ENCODE measurements around the gene MAP4. TPM values are rescaled to one million over a fixed set of nuclear protein-coding genes. Genes with fewer than 3 reads are reported as not detected.
A peak's percentile ranks its signal among the peaks of the same experiment; 100 is the strongest.

MAP4 gene
- total and polyA plus RNA-seq, 2 donors (not counting 1 experiment from before 2014, with no cell fraction given): 39.2 to 132 TPM

DNA sequence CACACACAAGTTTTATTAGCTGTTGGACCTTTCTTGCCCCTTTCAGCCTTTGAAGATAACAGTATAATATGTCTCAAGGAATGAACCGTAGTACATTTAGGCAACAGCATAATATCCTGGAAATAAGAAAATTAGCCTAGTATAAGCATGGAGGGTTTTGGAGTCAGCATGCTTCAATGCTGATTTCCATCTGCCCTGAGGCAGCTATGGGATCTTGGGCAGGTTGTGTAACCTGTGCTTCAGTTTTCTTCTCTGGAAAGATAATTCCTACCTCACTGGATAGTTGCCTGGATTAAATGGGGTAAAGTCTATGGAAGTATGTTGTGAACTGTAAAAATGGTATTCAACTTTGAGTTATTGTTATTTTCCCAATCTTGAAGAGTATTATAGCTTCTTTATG, 211.6 kb downstream of the MAP4 start:
- Histone ChIP-seq H3K9me3 (ENCODE audit: control extremely low read depth in 1 of 3, control insufficient read depth in 2 of 3, insufficient read depth in 1 of 3, low read length in 2 of 3) (no peaks in the 10 kb centered on the region), H3K4me2 (replicated peaks; ENCODE audit: low read depth, low read length, poor library complexity, severe bottlenecking) (no peak overlapping the region), H2AFZ (ENCODE audit: insufficient read depth, low read depth, low read length, poor library complexity, severe bottlenecking) (no peak overlapping the region), H3K36me3 (replicated peaks in 1 of 2; ENCODE audit: control extremely low read depth in 1 of 2, control insufficient read depth in 1 of 2, extremely low read depth in 1 of 2, insufficient read depth in 2 of 2, low read length in 1 of 2) (peaks cover 0 to 5% of the 10 kb centered on the region in 2 experiments), H3K9ac (ENCODE audit: low read length) (no peak overlapping the region), H3K27me3 (replicated peaks in 1 of 4; ENCODE audit: control extremely low read depth in 1 of 4, control insufficient read depth in 3 of 4, insufficient read depth in 4 of 4, low read length in 3 of 4) (no peaks in the 10 kb centered on the region), H4K20me1 (ENCODE audit: control insufficient read depth, insufficient read depth, low read length, poor library complexity, severe bottlenecking) (no peaks in the 10 kb centered on the region), H3K27ac (ENCODE audit: low read length in 2 of 2) (peak overlapping the region in 1 of 2 donors; percentile 36), H3K4me3 (ENCODE audit: control extremely low read depth in 1 of 5, extremely low read depth in 1 of 5, insufficient read depth in 1 of 5, low read depth in 2 of 5, low read length in 4 of 5) (no peak overlapping the region), H3K4me1 (ENCODE audit: control insufficient read depth in 2 of 2, insufficient read depth in 2 of 2, low read length in 2 of 2) (peaks cover 8 to 13% of the 10 kb centered on the region in 2 donors), H3K79me2 (ENCODE audit: control insufficient read depth, insufficient read depth, low read length) (peaks cover 41% of the 10 kb centered on the region)
- TF ChIP-seq EZH2 (IDR thresholded peaks at IDR 0.05; ENCODE audit: borderline replicate concordance, insufficient read depth, low read depth, low read length, poor library complexity, severe bottlenecking): no peak
- TF ChIP-seq, protein P1, sequence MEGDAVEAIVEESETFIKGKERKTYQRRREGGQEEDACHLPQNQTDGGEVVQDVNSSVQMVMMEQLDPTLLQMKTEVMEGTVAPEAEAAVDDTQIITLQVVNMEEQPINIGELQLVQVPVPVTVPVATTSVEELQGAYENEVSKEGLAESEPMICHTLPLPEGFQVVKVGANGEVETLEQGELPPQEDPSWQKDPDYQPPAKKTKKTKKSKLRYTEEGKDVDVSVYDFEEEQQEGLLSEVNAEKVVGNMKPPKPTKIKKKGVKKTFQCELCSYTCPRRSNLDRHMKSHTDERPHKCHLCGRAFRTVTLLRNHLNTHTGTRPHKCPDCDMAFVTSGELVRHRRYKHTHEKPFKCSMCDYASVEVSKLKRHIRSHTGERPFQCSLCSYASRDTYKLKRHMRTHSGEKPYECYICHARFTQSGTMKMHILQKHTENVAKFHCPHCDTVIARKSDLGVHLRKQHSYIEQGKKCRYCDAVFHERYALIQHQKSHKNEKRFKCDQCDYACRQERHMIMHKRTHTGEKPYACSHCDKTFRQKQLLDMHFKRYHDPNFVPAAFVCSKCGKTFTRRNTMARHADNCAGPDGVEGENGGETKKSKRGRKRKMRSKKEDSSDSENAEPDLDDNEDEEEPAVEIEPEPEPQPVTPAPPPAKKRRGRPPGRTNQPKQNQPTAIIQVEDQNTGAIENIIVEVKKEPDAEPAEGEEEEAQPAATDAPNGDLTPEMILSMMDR (IDR thresholded peaks at IDR 0.05): no peak
- ChIA-PET CTCF (interaction anchor here (0.6 to 1.5 kb wide), 5 partner anchors 10 to 504 kb away, joined by 3 to 7 read pairs (median 3); no protein-coding TSS in a partner anchor), POLR2A (no interaction called here)
- Mint-ChIP-seq H3K4me1 (peaks cover 12% of the 10 kb centered on the region), H3K9me3 (ENCODE audit: insufficient read depth) (no peaks in the 10 kb centered on the region), H3K27me3 (no peaks in the 10 kb centered on the region), H3K4me3 (peak overlapping the region; percentile 95), H3K27ac (peak overlapping the region; percentile 63)
- WGBS (ENCODE audit: insufficient coverage): no CpG with 5 or more reads among the region's 1 CpG
- DNase-seq (no peak), ATAC-seq (ENCODE audit: low read depth) (no peak)
- intact Hi-C loops (cut with micrococcal nuclease): loop anchor here (5.0 kb wide), 2 partner anchors 382 to 422 kb away; partner anchors contain the start of gene PTPN23

DNA sequence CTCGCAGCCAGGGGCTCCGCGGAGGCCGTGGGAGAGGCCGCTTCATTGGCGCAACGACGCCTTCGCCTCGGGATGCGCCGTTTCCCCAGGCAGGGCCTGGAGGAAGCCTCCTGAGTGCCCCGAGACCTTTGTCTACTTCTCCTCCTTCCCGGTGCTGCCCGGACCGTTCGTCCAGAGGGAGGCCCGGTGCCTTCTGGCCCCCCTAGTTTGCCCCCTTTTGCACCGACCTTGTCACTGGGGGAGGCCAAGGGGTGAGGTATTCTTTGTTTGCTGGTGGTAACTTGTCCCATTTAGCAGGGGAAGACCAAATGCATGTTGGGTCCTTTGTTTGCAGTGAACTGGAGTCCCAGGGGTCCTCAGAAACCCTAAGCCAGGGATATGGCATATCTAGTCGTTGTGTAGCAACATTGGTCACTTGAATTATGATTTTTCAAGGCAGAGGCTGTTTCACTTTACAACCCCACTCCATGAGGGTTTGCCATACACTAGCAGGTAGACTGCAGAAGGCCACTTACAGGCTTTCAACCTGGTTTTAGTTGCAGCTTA, 212.7 kb downstream of the MAP4 start:
- Histone ChIP-seq H2AFZ (ENCODE audit: insufficient read depth, low read depth, low read length, poor library complexity, severe bottlenecking) (peak overlapping the region; percentile 99), H4K20me1 (ENCODE audit: control insufficient read depth, insufficient read depth, low read length, poor library complexity, severe bottlenecking) (no peaks in the 10 kb centered on the region), H3K36me3 (replicated peaks in 1 of 2; ENCODE audit: control extremely low read depth in 1 of 2, control insufficient read depth in 1 of 2, extremely low read depth in 1 of 2, insufficient read depth in 2 of 2, low read length in 1 of 2) (peaks cover 0 to 5% of the 10 kb centered on the region in 2 experiments), H3K4me3 (ENCODE audit: control extremely low read depth in 1 of 5, extremely low read depth in 1 of 5, insufficient read depth in 1 of 5, low read depth in 2 of 5, low read length in 4 of 5) (peak overlapping the region; percentile 42 to 84 (median 78)), H3K4me1 (ENCODE audit: control insufficient read depth in 2 of 2, insufficient read depth in 2 of 2, low read length in 2 of 2) (peaks cover 8 to 13% of the 10 kb centered on the region in 2 donors), H3K27ac (ENCODE audit: low read length in 2 of 2) (peak overlapping the region; percentile 52 to 90), H3K27me3 (replicated peaks in 1 of 4; ENCODE audit: control extremely low read depth in 1 of 4, control insufficient read depth in 3 of 4, insufficient read depth in 4 of 4, low read length in 3 of 4) (no peaks in the 10 kb centered on the region), H3K9me3 (ENCODE audit: control extremely low read depth in 1 of 3, control insufficient read depth in 2 of 3, insufficient read depth in 1 of 3, low read length in 2 of 3) (no peaks in the 10 kb centered on the region), H3K9ac (ENCODE audit: low read length) (peak overlapping the region; percentile 90), H3K4me2 (replicated peaks; ENCODE audit: low read depth, low read length, poor library complexity, severe bottlenecking) (peak overlapping the region; percentile 89), H3K79me2 (ENCODE audit: control insufficient read depth, insufficient read depth, low read length) (peaks cover 34% of the 10 kb centered on the region)
- no peak for ATAC-seq (ENCODE audit: low read depth)
- DNase-seq: no peak
- Mint-ChIP-seq H3K4me1 (peaks cover 12% of the 10 kb centered on the region), H3K27ac (peak overlapping the region; percentile 90), H3K9me3 (ENCODE audit: insufficient read depth) (no peaks in the 10 kb centered on the region), H3K4me3 (peak overlapping the region; percentile 95), H3K27me3 (no peaks in the 10 kb centered on the region)
- TF ChIP-seq EZH2 (IDR thresholded peaks at IDR 0.05; ENCODE audit: borderline replicate concordance, insufficient read depth, low read depth, low read length, poor library complexity, severe bottlenecking): no peak
- TF ChIP-seq, protein P1 (IDR thresholded peaks at IDR 0.05): no peak
- intact Hi-C loops (cut with micrococcal nuclease): loop anchor here (1.0 to 5.0 kb wide), 6 partner anchors 14 to 421 kb away; partner anchors contain the start of genes ELP6 and PTPN23
- CTCF ChIA-PET: no interaction called here
- 0% methylated on average over 16 of the region's 20 CpGs for WGBS (ENCODE audit: insufficient coverage)
- POLR2A ChIA-PET: interaction anchor here (0.5 kb wide), 1 partner anchor 28 kb away, joined by 4 read pairs; no protein-coding TSS in a partner anchor
